ENCODE data around the gene AK1. TPM values are rescaled to one million over a fixed set of nuclear protein-coding genes. Genes with fewer than 3 reads are reported as not detected.
A peak's percentile ranks its signal among the peaks of the same experiment; 100 is the strongest.

Gene AK1
- polyA plus RNA-seq, 1 of the 3 experiments (the other 2 are of a cell fraction), result 125 TPM

- TF ChIP-seq CTCF (IDR thresholded peaks at IDR 0.05) (peak; percentile 37), PBX3 (IDR thresholded peaks at IDR 0.05) (no peak), IRF3 (IDR thresholded peaks at IDR 0.05; ENCODE audit: low read depth, low read length) (no peak), FOSL2 (IDR thresholded peaks at IDR 0.05; ENCODE audit: borderline replicate concordance, low read depth) (no peak), NRF1 (IDR thresholded peaks at IDR 0.05; ENCODE audit: low read depth, low read length) (no peak), TCF12 (IDR thresholded peaks at IDR 0.05) (no peak; the same call in 1 of the 2 replicates), CHD2 (IDR thresholded peaks at IDR 0.05; ENCODE audit: low read length, partially characterized antibody) (no peak), FOXJ3 (CRISPR knock-in tag; IDR thresholded peaks at IDR 0.05) (no peak), FOXM1 (IDR thresholded peaks at IDR 0.05; ENCODE audit: low read depth) (no peak), MAX (IDR thresholded peaks at IDR 0.05; ENCODE audit: low read depth) (peak; percentile 90)
These were observed 23.2 kb downstream of the AK1 start, which contains the start of gene ENG (continued) for GRCh38 chr9:127854184-127854806.

- H3K4me1 ChIP-seq (ENCODE audit: control insufficient read depth in 1 of 2, insufficient read depth in 2 of 2, low read depth in 1 of 2, low read length in 1 of 2), result peaks cover 6 to 28% of the 10 kb centered on the region in 2 experiments; a peak in 2 of 4 replicates
- CTCF ChIA-PET, result interaction anchor here (0.7 to 10.9 kb wide), 16 partner anchors 10 to 267 kb away, joined by 3 to 116 read pairs (median 4); partner anchors contain the start of gene TOR2A
- H3K4me2 ChIP-seq, result peak overlapping the region; percentile 96
- H3K9me3 ChIP-seq, result peaks cover 7% of the 10 kb centered on the region; the same call in 1 of the 2 replicates
- no peaks in the 10 kb centered on the region for H3K27me3 ChIP-seq (ENCODE audit: insufficient read depth)
- 60% methylated on average over 12 of the region's 13 CpGs for WGBS (ENCODE audit: low lambda C conversion rate)
- H3K9ac ChIP-seq, result peak overlapping the region; percentile 70
- peak overlapping the region; percentile 62 to 81 for H3K4me3 ChIP-seq (ENCODE audit: low read depth in 2 of 2, low read length in 1 of 2)
- H3F3A ChIP-seq (replicated peaks; ENCODE audit: insufficient read depth), result no peaks in the 10 kb centered on the region
- peaks cover 57% of the 10 kb centered on the region for H3K79me2 ChIP-seq (ENCODE audit: insufficient read depth)
- H2AFZ ChIP-seq (ENCODE audit: low read depth), result peak overlapping the region; percentile 60; the same call in 1 of the 2 replicates
- TF ChIP-seq USF2 (IDR thresholded peaks at IDR 0.05; ENCODE audit: borderline replicate concordance, low read depth, low read length), result no peak
- TF ChIP-seq SIN3A (IDR thresholded peaks at IDR 0.05; ENCODE audit: borderline replicate concordance, low read depth, low read length), result no peak
- no peak for TF ChIP-seq TCF12 (IDR thresholded peaks at IDR 0.05)
- TF ChIP-seq RCOR1 (IDR thresholded peaks at IDR 0.05; ENCODE audit: low read length), result peak; percentile 49; the same call in 1 of the 2 replicates
- TF ChIP-seq GATA2 (CRISPR knock-in tag; IDR thresholded peaks at IDR 0.05), result no peak
- TF ChIP-seq POLR2AphosphoS5 (IDR thresholded peaks at IDR 0.05; ENCODE audit: low read depth, low read length), result no peak
- no peak for TF ChIP-seq RXRA (IDR thresholded peaks at IDR 0.05; ENCODE audit: borderline replicate concordance, low read depth)
- H3K9me2 ChIP-seq, result no peaks in the 10 kb centered on the region
- no peaks in the 10 kb centered on the region for H4K20me1 ChIP-seq (ENCODE audit: insufficient read depth)
- POLR2A ChIA-PET, result interaction anchor here (0.9 to 1.8 kb wide), 4 partner anchors 10 to 192 kb away, joined by 3 to 5 read pairs (median 3); no protein-coding TSS in a partner anchor
- peak; percentile 74 for DNase-seq
- peak overlapping the region; percentile 58 to 86; a peak in 3 of 4 replicates for H3K27ac ChIP-seq (ENCODE audit: low read depth in 2 of 2, low read length in 1 of 2)
- peaks cover 0 to 12% of the 10 kb centered on the region in 2 experiments for H3K36me3 ChIP-seq (replicated peaks in 1 of 2; ENCODE audit: control insufficient read depth in 1 of 2, insufficient read depth in 2 of 2, low read length in 1 of 2)
These were observed 23.9 kb downstream of the AK1 start for GRCh38 chr9:127853312-127854183.
